Large intestine (tissue), 3 donors: ENCODE data around the gene COL1A1. TPM values are rescaled to one million over a fixed set of nuclear protein-coding genes. Genes with fewer than 3 reads are reported as not detected.

ENCODE experiments used
- DNase-seq, 2 donors: peaks; one replicate each; pipeline versions ENCODE4 v3.0.0 to v3.0.0-alpha.2; 2013
- H3K27ac ChIP-seq: one replicate; pipeline ENCODE4 v1.5.1; 2013; ENCODE audit warnings: low read length
- H3K27me3 ChIP-seq: 2 replicates; pipeline ENCODE4 v1.6.1; 2013; ENCODE audit warnings: low read length; ENCODE audit not compliant: control insufficient read depth, insufficient read depth
- H3K36me3 ChIP-seq: 2 replicates; pipeline ENCODE4 v1.6.1; 2013; ENCODE audit warnings: low read length; ENCODE audit not compliant: control insufficient read depth, insufficient read depth
- H3K4me1 ChIP-seq: one replicate; pipeline ENCODE4 v1.6.1; 2013; ENCODE audit warnings: low read length; ENCODE audit not compliant: control insufficient read depth, insufficient read depth
- H3K4me3 ChIP-seq: one replicate; pipeline ENCODE4 v1.5.1; 2013; ENCODE audit warnings: low read length
- H3K9me3 ChIP-seq: one replicate; pipeline ENCODE4 v1.6.1; 2013; ENCODE audit warnings: mild to moderate bottlenecking, low read depth, low read length, moderate library complexity; ENCODE audit not compliant: control insufficient read depth
- WGBS: methylation state at CpG from one replicate; pipeline ENCODE4 v1.1.5; 2013; ENCODE audit warnings: low lambda C conversion rate; ENCODE audit not compliant: insufficient coverage; 5-methylcytosine and 5-hydroxymethylcytosine counted together
- polyA plus RNA-seq: library from polyadenylated mRNA; unstranded; fragments of 120-200 nt; gene quantifications from one replicate; pipeline ENCODE4 v1.2.1, GENCODE V29; 2013

COL1A1 gene
- polyA plus RNA-seq, 1 donor = 488 TPM

DNA sequence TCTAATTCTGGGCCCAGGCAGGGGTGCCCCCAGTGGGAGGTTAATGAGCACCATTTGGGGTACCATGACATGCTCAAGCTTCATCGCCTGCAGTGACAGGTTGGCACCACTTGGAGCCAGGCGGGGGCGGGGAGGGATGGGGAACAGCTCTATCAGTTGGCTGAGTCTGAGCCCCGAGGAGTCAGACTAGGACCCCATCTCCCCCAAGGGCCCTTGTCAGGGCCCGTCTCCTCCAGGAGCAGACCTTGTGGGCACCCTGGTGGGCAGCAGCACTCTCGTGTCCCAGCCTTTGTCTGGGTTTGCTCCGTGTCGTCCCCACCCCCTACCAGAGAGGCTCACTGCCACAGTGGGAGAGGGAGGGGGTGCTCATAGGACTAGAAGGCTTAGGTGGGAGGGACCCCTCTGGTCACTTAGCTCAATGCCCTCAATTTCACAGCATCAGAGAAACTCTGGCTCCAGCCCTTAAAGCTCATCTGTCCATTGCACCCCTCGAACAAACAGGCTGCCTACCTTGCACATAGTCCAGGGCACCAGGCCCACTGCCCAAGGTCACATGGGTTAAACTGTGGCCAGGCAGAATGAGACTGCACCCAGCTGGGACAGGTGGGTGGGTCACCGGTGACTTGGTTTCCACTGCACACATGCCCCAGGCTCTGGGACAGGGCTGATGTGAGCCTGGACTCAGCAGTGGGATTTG is 55.1 kb downstream of the COL1A1 start:
- Histone ChIP-seq H3K4me3 (no peak overlapping the region), H3K27me3 (no peaks in the 10 kb centered on the region), H3K36me3 (peaks cover 51% of the 10 kb centered on the region), H3K9me3 (no peaks in the 10 kb centered on the region), H3K4me1 (peaks cover 46% of the 10 kb centered on the region), H3K27ac (no peak overlapping the region)
- no CpG with 5 or more reads among the region's 10 CpGs for WGBS
- no peak for DNase-seq

GRCh38 chr17:50145532-50146229 is 55.8 kb downstream of the COL1A1 start:
- Histone ChIP-seq H3K9me3 (no peaks in the 10 kb centered on the region), H3K4me1 (peaks cover 43% of the 10 kb centered on the region), H3K27me3 (no peaks in the 10 kb centered on the region), H3K4me3 (no peak overlapping the region), H3K36me3 (peaks cover 58% of the 10 kb centered on the region), H3K27ac (no peak overlapping the region)
- no CpG with 5 or more reads among the region's 11 CpGs for WGBS
- no peak for DNase-seq

- Histone ChIP-seq H3K27ac (peak overlapping the region; percentile 3), H3K27me3 (no peaks in the 10 kb centered on the region), H3K4me3 (no peak overlapping the region), H3K9me3 (peaks cover 3% of the 10 kb centered on the region), H3K36me3 (peaks cover 65% of the 10 kb centered on the region), H3K4me1 (peaks cover 43% of the 10 kb centered on the region)
- DNase-seq = peak; percentile 46 to 59
- no CpG with 5 or more reads among the region's 16 CpGs for WGBS
Measured at GRCh38 chr17:50144845-50145531, 56.4 kb downstream of the COL1A1 start.

- Histone ChIP-seq H3K9me3 (peaks cover 3% of the 10 kb centered on the region), H3K27me3 (no peaks in the 10 kb centered on the region), H3K27ac (no peak overlapping the region), H3K36me3 (peaks cover 70% of the 10 kb centered on the region), H3K4me1 (peaks cover 43% of the 10 kb centered on the region), H3K4me3 (no peak overlapping the region)
- DNase-seq = no peak
- WGBS = 100% methylated on average over 1 of the region's 6 CpGs
Measured at GRCh38 chr17:50144355-50144754, 57.1 kb downstream of the COL1A1 start.

- Histone ChIP-seq H3K27ac (no peak overlapping the region), H3K27me3 (no peaks in the 10 kb centered on the region), H3K4me3 (no peak overlapping the region), H3K4me1 (peaks cover 43% of the 10 kb centered on the region), H3K9me3 (peaks cover 3% of the 10 kb centered on the region), H3K36me3 (peaks cover 77% of the 10 kb centered on the region)
- no peak for DNase-seq
- whole genome bisulfite sequencing = no CpG with 5 or more reads among the region's 20 CpGs
Measured at GRCh38 chr17:50143461-50144176, 57.8 kb downstream of the COL1A1 start.

- no peaks in the 10 kb centered on the region for H3K27me3 ChIP-seq
- WGBS = no CpG with 5 or more reads among the region's 8 CpGs
- DNase-seq = no peak
- peaks cover 3% of the 10 kb centered on the region for H3K9me3 ChIP-seq
- no peak overlapping the region for H3K4me3 ChIP-seq
- no peak overlapping the region for H3K27ac ChIP-seq
- H3K4me1 ChIP-seq = peaks cover 26% of the 10 kb centered on the region
- H3K36me3 ChIP-seq = peaks cover 94% of the 10 kb centered on the region
Measured at GRCh38 chr17:50141745-50142110, 59.7 kb downstream of the COL1A1 start.

DNA sequence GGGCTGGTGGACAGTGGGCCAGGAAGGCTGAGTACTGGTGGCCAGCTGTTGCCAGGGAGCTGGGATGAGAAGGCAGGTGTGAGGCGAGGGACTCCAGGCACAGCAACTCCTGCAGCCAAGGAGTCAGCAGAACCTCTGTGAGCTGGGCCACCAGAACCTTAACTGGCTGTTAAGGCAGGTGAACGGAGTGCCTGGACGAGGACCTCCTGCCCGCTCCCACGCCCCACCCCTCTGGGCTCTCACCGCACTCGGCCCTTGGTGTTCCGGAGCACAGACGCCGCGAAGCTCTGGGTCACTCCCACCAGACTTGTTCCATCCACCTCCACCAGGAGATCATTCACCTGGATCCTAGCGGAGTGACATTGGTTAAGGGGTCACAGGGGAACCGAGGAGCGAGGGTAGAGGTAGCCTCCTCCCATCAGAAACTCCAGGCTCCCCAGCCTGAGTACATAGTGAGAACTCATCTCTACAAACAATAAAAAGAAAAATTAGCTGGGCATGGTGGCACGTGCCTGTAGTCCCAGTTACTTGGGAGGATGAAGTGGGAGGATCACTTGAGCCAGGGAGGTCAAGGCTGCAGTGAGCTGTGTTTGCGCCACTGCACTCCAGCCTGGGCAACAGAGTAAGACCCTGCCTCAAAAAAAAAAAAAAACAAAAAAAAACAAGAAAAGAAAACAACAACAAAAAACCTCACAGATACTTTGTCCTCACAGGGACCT is 60.2 kb downstream of the COL1A1 start:
- Histone ChIP-seq H3K27me3 (no peaks in the 10 kb centered on the region), H3K4me1 (peaks cover 20% of the 10 kb centered on the region), H3K4me3 (no peak overlapping the region), H3K36me3 (peaks cover 94% of the 10 kb centered on the region), H3K9me3 (peaks cover 3% of the 10 kb centered on the region), H3K27ac (no peak overlapping the region)
- WGBS = no CpG with 5 or more reads among the region's 16 CpGs
- DNase-seq = no peak

GRCh38 chr17:50139950-50140885 is 61.2 kb downstream of the COL1A1 start:
- Histone ChIP-seq H3K27me3 (no peaks in the 10 kb centered on the region), H3K36me3 (peaks cover 99% of the 10 kb centered on the region), H3K4me1 (peaks cover 11% of the 10 kb centered on the region), H3K4me3 (no peak overlapping the region), H3K9me3 (peaks cover 3% of the 10 kb centered on the region), H3K27ac (no peak overlapping the region)
- WGBS = 10% methylated on average over 2 of the region's 19 CpGs
- peak; percentile 71 to 77 for DNase-seq

- H3K27me3 ChIP-seq = no peaks in the 10 kb centered on the region
- H3K27ac ChIP-seq = no peak overlapping the region
- peaks cover 3% of the 10 kb centered on the region for H3K9me3 ChIP-seq
- no CpG with 5 or more reads among the region's 15 CpGs for WGBS
- no peak overlapping the region for H3K4me3 ChIP-seq
- H3K4me1 ChIP-seq = peaks cover 4% of the 10 kb centered on the region
- DNase-seq = no peak
- peaks cover 97% of the 10 kb centered on the region for H3K36me3 ChIP-seq
Measured at GRCh38 chr17:50139185-50139783, 62.1 kb downstream of the COL1A1 start.
